PC-3 (cell line): ENCODE measurements around the gene CCDC71. TPM values are rescaled to one million over a fixed set of nuclear protein-coding genes. Genes with fewer than 3 reads are reported as not detected.

Experiments used
- ATAC-seq: fragments of 200-7000 bp; cut with Tn5 transposase; 2 replicates; pipeline ENCODE4 v1.9.1; 2020; ENCODE audit warnings: mild to moderate bottlenecking, moderate library complexity
- BruUV-seq: library from RNA; stranded (reverse); fragments of 400-500 nt; replicated peaks from 2 replicates; lab custom pipeline; 2021; lab: Mats Ljungman, UMichigan
- CTCF ChIA-PET: fragments of 300-600 bp; sonication (Branson Sonifier 250); formaldehyde crosslinking; loops from one replicate; lab custom pipeline; 2022; ENCODE audit warnings: antibody characterized with exemption; lab: Charles Lee
- POLR2A ChIA-PET: fragments of 300-600 bp; sonication (Branson Sonifier 250); formaldehyde crosslinking; loops from one replicate; lab custom pipeline; 2022; ENCODE audit warnings: antibody characterized with exemption; ENCODE audit not compliant: unreplicated experiment; lab: Charles Lee
- DNase-seq: peaks from one replicate; pipeline ENCODE4 v3.0.0-alpha.2; 2015
- H2AFZ ChIP-seq: fragments of 300-600 bp; sonication (generic); 2 replicates; pipeline ENCODE4 v1.6.0; 2016; ENCODE audit warnings: antibody characterized with exemption, low read length
- H3F3A ChIP-seq: fragments of 300-600 bp; sonication (generic); one replicate; pipeline ENCODE4 v1.6.0; 2017; ENCODE audit warnings: antibody characterized with exemption, low read length, control low read depth, mild to moderate bottlenecking; ENCODE audit not compliant: unreplicated experiment
- H3K27ac ChIP-seq: fragments of 300-600 bp; sonication (generic); 2 replicates; pipeline ENCODE4 v1.5.1; 2016; ENCODE audit warnings: mild to moderate bottlenecking, low read length
- H3K27me3 ChIP-seq: fragments of 300-600 bp; sonication (generic); 2 replicates; pipeline ENCODE4 v1.6.1; 2016; ENCODE audit warnings: low read length, mixed read lengths
- H3K36me3 ChIP-seq: fragments of 300-600 bp; sonication (generic); 2 replicates; pipeline ENCODE4 v1.6.1; 2016; ENCODE audit warnings: low read depth, mixed run types, low read length, mixed read lengths
- H3K4me1 ChIP-seq: fragments of 300-600 bp; sonication (generic); 2 replicates; pipeline ENCODE4 v1.5.1; 2016; ENCODE audit warnings: low read length; ENCODE audit not compliant: insufficient read depth
- H3K4me2 ChIP-seq: fragments of 300-600 bp; sonication (generic); 2 replicates; pipeline ENCODE4 v1.6.0; 2016; ENCODE audit warnings: low read length
- H3K4me3 ChIP-seq: fragments of 300-600 bp; sonication (generic); 2 replicates; pipeline ENCODE4 v1.5.1; 2016; ENCODE audit warnings: mild to moderate bottlenecking, low read length, mixed read lengths
- H3K79me2 ChIP-seq: fragments of 300-600 bp; sonication (generic); 2 replicates; pipeline ENCODE4 v1.6.1; 2017; ENCODE audit warnings: low read length, mixed read lengths
- H3K9ac ChIP-seq: fragments of 300-600 bp; sonication (generic); 2 replicates; pipeline ENCODE4 v1.6.0; 2016; ENCODE audit warnings: mild to moderate bottlenecking, low read length
- H3K9me2 ChIP-seq: fragments of 300-600 bp; sonication (generic); replicated peaks from 2 replicates; pipeline ENCODE4 v1.6.1; 2016; ENCODE audit warnings: mixed run types, low read length, mixed read lengths
- H3K9me3 ChIP-seq: fragments of 300-600 bp; sonication (generic); 2 replicates; pipeline ENCODE4 v1.6.1; 2016; ENCODE audit warnings: low read length, mixed read lengths
- H4K20me1 ChIP-seq: fragments of 300-600 bp; sonication (generic); 2 replicates; pipeline ENCODE4 v1.6.1; 2016; ENCODE audit warnings: low read length, mixed read lengths
- EZH2 ChIP-seq: fragments of 300-600 bp; sonication (generic); IDR thresholded peaks from one replicate; pipeline ENCODE4 v1.6.1; 2017; ENCODE audit warnings: antibody characterized with exemption, mild to moderate bottlenecking, low read length; ENCODE audit not compliant: unreplicated experiment
- EZH2phosphoT487 ChIP-seq: fragments of 300-600 bp; sonication (generic); IDR thresholded peaks from 2 replicates; pipeline ENCODE4 v1.6.1; 2018; ENCODE audit warnings: mild to moderate bottlenecking, antibody characterized with exemption, low read length, borderline replicate concordance
- intact Hi-C: fragments of 100-400 bp; cut with micrococcal nuclease; formaldehyde crosslinking; loops from 2 replicates; pipeline ENCODE4 v1.9.0; 2023
- total RNA-seq: library from RNA; depleted of rRNA; stranded (reverse); fragments of >200 nt; gene quantifications from 2 replicates; pipeline ENCODE4 v1.2.3, GENCODE V29; 2014; rRNA removed
- TF ChIP-seq, protein P1 (sequence below): fragments of 300-600 bp; sonication (generic); conservative IDR thresholded peaks from 2 replicates; pipeline ENCODE4 v1.5.1; 2017; ENCODE audit warnings: antibody characterized with exemption, low read depth, mild to moderate bottlenecking, low read length

CCDC71 gene
- total RNA-seq, 1 experiment from 2014 or later: 19.4 TPM

DNA sequence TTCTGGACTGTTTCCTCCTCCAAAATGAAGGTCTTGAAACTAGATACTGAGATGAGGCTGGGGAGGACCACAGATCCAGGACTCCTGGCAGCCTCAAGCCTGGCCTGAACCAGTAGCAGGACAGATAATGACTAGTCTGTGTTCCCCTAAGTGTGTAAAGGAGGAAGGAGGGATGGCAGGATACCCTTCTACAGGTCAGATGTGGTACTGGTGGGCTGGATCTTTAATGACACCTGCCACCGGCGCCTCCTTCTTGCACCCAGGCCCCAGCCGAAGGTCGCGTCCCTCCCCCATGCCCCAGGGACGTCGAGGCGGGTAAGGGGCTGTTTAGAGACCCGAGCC lies 46.1 kb downstream of the CCDC71 start:
- CTCF ChIA-PET: no interaction called here
- Histone ChIP-seq H3F3A (peaks cover 7% of the 10 kb centered on the region), H3K27me3 (no peaks in the 10 kb centered on the region), H3K9ac (peak overlapping the region; percentile 96), H3K9me2 (no peaks in the 10 kb centered on the region), H4K20me1 (no peaks in the 10 kb centered on the region), H3K4me1 (peaks cover 15% of the 10 kb centered on the region), H3K4me2 (peak overlapping the region; percentile 96), H3K9me3 (no peaks in the 10 kb centered on the region), H3K27ac (peak overlapping the region; percentile 83), H2AFZ (peak overlapping the region; percentile 55), H3K79me2 (peaks cover 20% of the 10 kb centered on the region), H3K36me3 (peaks cover 40% of the 10 kb centered on the region), H3K4me3 (peak overlapping the region; percentile 85)
- DNase-seq (no peak), ATAC-seq (peak; percentile 3; the same call in 1 of the 2 replicates)
- intact Hi-C loops: no loop called here
- POLR2A ChIA-PET: interaction anchor here (1.2 kb wide), 1 partner anchor 26 kb away, joined by 6 read pairs; the partner anchor contains the start of gene QRICH1
- TF ChIP-seq EZH2: no peak
- TF ChIP-seq EZH2phosphoT487: no peak
- TF ChIP-seq, protein P1, sequence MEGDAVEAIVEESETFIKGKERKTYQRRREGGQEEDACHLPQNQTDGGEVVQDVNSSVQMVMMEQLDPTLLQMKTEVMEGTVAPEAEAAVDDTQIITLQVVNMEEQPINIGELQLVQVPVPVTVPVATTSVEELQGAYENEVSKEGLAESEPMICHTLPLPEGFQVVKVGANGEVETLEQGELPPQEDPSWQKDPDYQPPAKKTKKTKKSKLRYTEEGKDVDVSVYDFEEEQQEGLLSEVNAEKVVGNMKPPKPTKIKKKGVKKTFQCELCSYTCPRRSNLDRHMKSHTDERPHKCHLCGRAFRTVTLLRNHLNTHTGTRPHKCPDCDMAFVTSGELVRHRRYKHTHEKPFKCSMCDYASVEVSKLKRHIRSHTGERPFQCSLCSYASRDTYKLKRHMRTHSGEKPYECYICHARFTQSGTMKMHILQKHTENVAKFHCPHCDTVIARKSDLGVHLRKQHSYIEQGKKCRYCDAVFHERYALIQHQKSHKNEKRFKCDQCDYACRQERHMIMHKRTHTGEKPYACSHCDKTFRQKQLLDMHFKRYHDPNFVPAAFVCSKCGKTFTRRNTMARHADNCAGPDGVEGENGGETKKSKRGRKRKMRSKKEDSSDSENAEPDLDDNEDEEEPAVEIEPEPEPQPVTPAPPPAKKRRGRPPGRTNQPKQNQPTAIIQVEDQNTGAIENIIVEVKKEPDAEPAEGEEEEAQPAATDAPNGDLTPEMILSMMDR: no peak
- TSS peak; percentile 29 for BruUV-seq

DNA sequence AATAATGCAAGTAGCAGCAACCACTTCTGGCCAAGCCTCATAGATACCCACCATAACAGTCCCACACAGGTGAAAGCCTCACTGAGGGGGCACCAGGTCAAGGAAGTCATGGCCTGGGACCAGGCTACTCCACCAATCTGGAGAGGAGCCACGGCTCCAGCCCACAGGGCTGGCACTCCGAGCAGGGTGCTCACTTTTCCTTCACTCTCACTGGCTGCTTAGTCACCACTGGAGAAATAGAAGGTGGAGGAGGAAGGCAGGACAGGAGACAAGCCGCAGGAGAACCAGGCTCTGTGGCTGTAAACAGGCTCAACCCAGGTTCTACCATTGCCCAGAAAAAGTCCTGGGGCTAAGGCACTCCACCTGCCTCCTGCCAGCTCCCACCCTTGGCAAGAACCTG lies 46.7 kb downstream of the CCDC71 start:
- intact Hi-C loops: no loop called here
- peak; percentile 30 for DNase-seq
- Histone ChIP-seq H3K4me3 (peak overlapping the region; percentile 85), H3K9me2 (no peaks in the 10 kb centered on the region), H3K79me2 (peaks cover 20% of the 10 kb centered on the region), H3K4me2 (peak overlapping the region; percentile 96), H3K9me3 (no peaks in the 10 kb centered on the region), H3K27ac (no peak overlapping the region; the same call in 1 of the 2 replicates), H3K27me3 (no peaks in the 10 kb centered on the region), H3K9ac (peak overlapping the region; percentile 96), H3K36me3 (peaks cover 42% of the 10 kb centered on the region), H4K20me1 (no peaks in the 10 kb centered on the region), H3F3A (peaks cover 7% of the 10 kb centered on the region), H2AFZ (no peak overlapping the region), H3K4me1 (peaks cover 15% of the 10 kb centered on the region)
- TF ChIP-seq EZH2: no peak
- BruUV-seq: no TSS peak
- ATAC-seq: peak; percentile 33
- ChIA-PET POLR2A (no interaction called here), CTCF (no interaction called here)

DNA sequence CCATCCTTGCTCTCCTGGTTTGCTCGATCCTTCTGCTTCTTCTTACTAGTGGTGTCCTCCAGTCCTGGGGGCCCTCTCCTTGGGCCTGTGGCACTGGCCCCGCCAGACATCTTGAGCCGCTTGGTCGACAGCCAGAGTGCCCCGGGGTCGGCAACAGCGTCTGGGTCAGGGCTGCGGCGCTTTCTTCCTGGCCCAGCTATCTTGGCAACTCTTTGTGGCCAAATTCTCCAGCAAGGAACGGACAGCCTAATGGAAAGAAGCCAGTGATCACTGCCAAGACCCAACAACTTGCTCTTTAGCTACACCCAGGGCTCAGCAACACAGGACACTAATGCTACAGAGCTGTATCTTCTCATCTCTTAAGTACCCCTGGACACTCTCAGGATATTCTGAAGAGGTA lies 47.1 kb downstream of the CCDC71 start:
- Histone ChIP-seq H3K9ac (no peak overlapping the region), H2AFZ (no peak overlapping the region), H3K27me3 (no peaks in the 10 kb centered on the region), H3K36me3 (peaks cover 44% of the 10 kb centered on the region), H3K4me1 (peaks cover 15% of the 10 kb centered on the region), H4K20me1 (no peaks in the 10 kb centered on the region), H3K9me2 (no peaks in the 10 kb centered on the region), H3K27ac (no peak overlapping the region), H3F3A (peaks cover 7% of the 10 kb centered on the region), H3K4me3 (peak overlapping the region; percentile 85), H3K4me2 (peak overlapping the region; percentile 96), H3K79me2 (peaks cover 20% of the 10 kb centered on the region), H3K9me3 (no peaks in the 10 kb centered on the region)
- ChIA-PET CTCF (no interaction called here), POLR2A (interaction anchor here (0.6 kb wide), 1 partner anchor 52 kb away, joined by 4 read pairs; the partner anchor contains the start of gene KLHDC8B)
- DNase-seq (no peak), ATAC-seq (no peak)
- no TSS peak for BruUV-seq
- TF ChIP-seq EZH2phosphoT487 (no peak), EZH2 (no peak)
- TF ChIP-seq, protein P1: no peak
- intact Hi-C loops: no loop called here

Other genes with a start within 250 kb of the CCDC71 start
- gene ARIH2, start 247.5 kb downstream of the CCDC71 start, total RNA-seq: 136 and 156 TPM in 2 replicates
- gene P4HTM, start 176.1 kb downstream of the CCDC71 start, total RNA-seq: 44.5 and 50.1 TPM in 2 replicates
- gene WDR6, start 158.9 kb downstream of the CCDC71 start, total RNA-seq: 92.7 and 117 TPM in 2 replicates
- 37.2 and 43.3 TPM in 2 replicates for gene DALRD3, start 147.8 kb downstream of the CCDC71 start, total RNA-seq
- gene NDUFAF3, start 144.2 kb downstream of the CCDC71 start, total RNA-seq: 191 and 211 TPM in 2 replicates
- gene IMPDH2, start 136.9 kb downstream of the CCDC71 start, total RNA-seq: 532 and 576 TPM in 2 replicates
- 90.2 and 124 TPM in 2 replicates for gene QRICH1, start 72.3 kb downstream of the CCDC71 start, total RNA-seq
- gene QARS1, start 61.6 kb downstream of the CCDC71 start, total RNA-seq: 310 and 316 TPM in 2 replicates
- gene USP19, start 45.5 kb downstream of the CCDC71 start, total RNA-seq: 84.4 and 86.7 TPM in 2 replicates
- 240 and 365 TPM in 2 replicates for gene LAMB2, start 33.3 kb downstream of the CCDC71 start, total RNA-seq
- 24.3 and 34.4 TPM in 2 replicates for gene KLHDC8B, start 5.3 kb upstream of the CCDC71 start, total RNA-seq
- 3.9 and 10.3 TPM in 2 replicates for gene C3orf62, start 110.9 kb upstream of the CCDC71 start, total RNA-seq
- 19.9 and 22.8 TPM in 2 replicates for gene USP4, start 173.7 kb upstream of the CCDC71 start, total RNA-seq
- gene GPX1, start 192.0 kb upstream of the CCDC71 start, total RNA-seq: 714 and 745 TPM in 2 replicates
- gene RHOA, start 245.6 kb upstream of the CCDC71 start, total RNA-seq: 278 and 292 TPM in 2 replicates
- gene TCTA, start 246.1 kb upstream of the CCDC71 start, total RNA-seq: 23.7 and 25.4 TPM in 2 replicates